GM18508 (cell line): Measurements from ENCODE around the gene ATG101.

ENCODE experiments used
- ATAC-seq: cut with Tn5 transposase; IDR thresholded peaks from one replicate; pipeline ENCODE4 v1.9.1; 2021; ENCODE audit warnings: moderate number of reproducible peaks; ENCODE audit not compliant: insufficient read depth, unreplicated experiment

Gene ATG101

DNA sequence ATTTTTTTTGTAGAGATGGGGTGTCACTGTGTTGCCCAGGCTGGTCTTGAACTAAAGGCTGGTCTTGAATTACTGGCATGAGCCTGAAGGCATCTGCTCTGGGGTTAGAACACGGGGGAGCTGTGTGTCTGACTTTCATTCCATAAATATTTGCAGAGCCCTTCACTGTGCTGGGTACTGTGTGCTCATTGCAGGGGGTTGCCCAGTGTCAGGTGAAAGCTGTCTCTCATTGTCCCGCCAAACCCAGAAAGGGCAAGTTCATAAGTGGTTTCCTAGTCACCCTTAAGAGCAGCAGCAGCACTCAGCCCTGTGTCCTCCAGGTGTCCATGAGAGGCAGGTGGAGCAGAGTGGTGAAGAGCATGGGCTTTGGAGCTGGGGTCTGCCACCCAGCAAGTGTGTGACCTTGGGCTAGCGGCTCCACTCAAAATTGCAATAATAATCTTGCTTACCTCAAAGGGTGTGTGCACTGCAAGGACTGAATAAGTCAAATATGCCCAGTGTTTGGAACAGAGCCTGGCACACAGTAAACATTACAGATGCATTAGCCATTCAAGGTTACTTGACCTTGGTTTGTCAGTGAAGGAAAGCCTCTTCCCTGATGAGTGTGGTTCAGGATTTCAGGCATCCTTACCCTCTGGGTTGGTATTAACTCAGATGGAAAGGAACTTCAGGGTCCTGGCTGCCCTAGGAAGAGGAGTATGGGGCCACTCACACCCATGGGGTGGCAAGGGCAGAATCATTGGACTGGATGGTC lies 5.4 kb downstream of the ATG101 start:
- no peak for ATAC-seq

DNA sequence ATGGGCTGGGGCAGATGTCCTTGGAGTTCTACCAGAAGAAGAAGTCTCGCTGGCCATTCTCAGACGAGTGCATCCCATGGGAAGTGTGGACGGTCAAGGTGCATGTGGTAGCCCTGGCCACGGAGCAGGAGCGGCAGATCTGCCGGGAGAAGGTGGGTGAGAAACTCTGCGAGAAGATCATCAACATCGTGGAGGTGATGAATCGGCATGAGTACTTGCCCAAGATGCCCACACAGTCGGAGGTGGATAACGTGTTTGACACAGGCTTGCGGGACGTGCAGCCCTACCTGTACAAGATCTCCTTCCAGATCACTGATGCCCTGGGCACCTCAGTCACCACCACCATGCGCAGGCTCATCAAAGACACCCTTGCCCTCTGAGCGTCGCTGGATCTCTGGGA lies 7.0 kb downstream of the ATG101 start:
- no peak for ATAC-seq

DNA sequence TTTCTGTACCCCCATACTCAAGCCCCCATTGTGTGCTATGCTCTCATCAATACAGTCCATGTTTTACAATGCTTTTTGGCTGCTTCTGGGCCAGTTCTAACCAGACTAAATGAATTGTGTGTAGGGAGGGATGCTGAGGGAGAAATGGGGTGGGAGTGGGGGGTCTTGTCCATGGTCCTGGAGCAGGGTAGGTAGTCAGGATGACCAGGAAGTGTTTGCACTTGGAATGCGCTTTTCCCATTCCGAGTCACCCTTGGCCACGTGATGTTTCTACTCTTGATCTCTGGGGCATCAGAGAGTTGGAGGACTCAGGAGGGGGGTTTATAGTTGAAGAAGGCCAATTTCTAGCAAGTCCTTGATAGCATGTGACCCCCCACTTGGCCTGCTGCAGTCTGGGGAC lies 8.5 kb downstream of the ATG101 start:
- no peak for ATAC-seq

DNA sequence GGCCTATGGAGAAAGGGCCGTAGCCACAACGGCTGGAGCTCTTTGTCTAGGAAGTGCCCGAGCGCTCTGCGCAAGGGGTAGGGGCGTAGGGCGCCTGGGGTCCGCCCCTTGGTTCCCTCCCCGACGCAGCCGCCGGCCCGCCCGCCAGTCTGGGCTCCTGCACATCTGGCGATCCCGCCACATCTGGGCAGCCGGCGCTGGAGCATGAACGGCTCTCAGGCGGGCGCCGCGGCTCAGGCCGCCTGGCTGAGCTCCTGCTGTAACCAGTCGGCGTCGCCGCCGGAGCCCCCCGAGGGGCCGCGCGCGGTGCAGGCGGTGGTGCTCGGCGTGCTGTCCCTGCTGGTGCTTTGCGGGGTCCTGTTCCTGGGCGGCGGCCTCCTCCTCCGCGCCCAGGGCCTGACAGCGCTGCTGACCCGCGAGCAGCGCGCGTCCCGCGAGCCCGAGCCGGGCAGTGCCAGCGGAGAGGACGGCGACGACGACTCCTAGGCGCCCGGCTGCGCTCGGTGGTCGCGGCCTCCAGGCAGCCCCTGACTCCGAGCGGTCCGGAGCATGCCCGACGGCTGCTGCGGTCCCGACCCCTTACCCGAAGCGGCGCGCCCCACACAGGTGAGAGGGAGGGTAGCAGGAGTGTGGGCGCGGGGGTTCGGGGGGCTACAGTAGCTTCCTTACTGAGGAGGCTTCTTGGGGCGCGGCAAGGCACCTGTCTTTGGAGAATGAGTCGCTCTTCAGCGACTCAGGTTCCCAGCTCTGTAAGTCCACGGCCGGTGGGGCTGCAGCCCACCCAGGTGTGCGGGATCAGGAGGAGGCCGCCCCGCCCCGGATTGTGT lies 10.0 kb downstream of the ATG101 start, which contains the start of gene SMIM41:
SMIM41 (plus strand) TSS at position 129 of the 827 bp plus-strand sequence; CDS start at position 205, 76 bp downstream.
- no peak for ATAC-seq

DNA sequence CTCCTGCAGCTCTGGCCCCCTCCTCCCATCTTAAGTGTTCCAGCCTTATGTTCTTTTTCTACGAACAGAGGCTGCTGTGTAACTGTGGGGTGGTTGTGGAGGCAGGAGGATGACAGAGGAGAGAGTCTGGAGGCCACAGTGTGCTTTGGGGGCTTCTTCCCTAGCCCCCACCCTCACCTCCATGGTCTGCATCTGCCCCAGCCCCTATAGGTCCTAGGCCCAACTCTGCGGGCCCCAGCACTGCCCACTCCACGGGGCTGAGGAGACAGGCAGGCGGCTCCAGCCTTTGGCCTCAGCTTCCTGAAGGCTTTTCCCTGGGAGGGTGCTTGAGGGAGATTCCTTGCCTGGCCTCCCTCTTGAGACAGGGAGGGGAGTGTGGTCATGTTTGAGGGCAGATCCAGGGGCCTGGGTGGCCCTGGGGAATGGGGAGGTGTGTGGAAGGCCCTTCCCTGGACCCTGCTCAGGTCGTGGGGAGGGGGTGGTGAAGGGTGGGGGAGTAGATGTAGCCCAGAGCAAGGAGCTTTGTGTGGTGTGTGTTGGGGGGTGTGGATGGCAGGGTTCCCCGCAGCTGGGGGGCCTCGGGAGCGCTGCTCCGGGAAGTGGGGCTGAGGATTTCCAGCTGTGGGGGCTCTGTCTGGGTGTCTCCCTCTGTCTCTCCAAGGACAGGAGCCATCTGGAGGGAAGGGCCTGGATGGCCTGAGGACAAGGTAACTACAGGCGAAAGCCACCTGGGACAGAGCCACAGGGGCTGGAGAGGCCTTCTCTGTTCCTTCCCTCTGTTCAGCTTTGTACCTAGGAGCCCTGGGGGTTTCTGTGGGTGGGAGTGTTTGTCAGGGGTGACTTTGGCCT lies 10.8 kb downstream of the ATG101 start:
- no peak for ATAC-seq

DNA sequence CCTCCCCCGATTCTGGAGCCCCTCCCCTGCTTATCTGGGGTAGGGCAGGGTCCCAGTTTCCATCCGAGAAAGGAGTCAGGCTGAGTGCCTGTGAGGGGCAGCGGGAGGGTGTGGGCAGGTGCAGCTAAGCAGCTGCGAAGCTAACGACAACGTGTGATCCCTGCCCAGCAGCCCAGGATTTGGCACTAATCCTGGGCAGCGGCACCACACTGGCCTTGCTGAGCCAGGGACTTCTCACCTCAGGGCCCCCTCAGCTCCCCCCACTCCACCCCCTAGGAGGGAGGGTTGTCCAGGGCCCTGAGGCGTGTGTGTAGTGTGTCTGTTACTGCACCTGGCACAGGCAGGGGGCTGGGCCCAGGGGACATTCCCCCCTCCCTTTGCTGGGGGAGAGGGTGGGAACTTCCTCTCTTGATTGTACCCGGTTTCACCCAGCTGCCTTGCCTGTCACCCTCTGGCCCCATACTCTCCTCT lies 11.5 kb downstream of the ATG101 start:
- peak; percentile 57 for ATAC-seq

DNA sequence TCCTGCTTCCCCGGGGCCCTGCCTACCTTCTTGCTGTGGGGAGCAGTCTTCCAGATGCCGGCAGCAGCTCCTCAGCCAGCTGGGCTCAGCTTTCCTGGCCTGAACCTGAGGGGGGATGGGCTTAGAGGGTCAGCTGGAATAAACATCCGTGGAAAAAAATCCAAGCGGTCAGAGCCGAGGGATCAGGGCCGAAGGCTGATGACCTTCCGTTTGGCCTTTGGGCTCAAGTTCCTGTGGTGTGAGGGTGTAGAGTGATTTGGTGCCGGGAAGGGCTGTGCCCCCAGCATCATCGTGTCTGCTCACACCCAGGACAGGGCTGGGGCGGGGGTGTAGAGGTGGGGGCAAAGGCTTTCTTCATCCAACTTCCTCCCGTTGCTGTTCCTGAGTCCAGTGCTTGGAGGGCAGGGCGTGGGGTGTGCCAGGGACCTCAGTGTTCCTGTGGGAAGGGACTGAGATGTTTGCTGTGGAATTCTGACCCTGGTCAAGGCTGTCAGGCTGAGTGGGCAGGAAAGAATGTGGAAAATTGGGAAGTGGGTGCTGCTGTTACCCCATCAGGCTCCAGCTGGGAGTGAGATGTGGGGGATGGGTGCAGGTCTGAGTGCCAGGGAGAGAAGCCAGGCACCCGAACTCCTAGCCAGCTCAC lies 12.4 kb downstream of the ATG101 start:
- no peak for ATAC-seq

DNA sequence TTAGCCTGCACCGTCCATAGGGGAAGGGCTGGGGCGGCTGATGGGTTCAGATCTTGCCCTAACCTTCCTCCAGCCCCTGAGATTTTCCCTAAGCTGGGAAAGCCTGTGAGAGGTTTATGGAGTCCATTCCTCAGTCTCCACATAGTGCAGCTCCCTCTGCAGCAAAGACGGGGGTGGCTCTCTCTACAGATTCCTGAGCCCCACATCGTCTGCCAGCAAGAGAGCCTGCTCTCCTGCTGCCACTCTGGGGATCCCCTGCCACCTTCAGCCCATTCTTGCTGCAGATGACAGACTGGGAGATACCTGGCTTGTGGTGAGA lies 12.8 kb downstream of the ATG101 start:
- no peak for ATAC-seq

DNA sequence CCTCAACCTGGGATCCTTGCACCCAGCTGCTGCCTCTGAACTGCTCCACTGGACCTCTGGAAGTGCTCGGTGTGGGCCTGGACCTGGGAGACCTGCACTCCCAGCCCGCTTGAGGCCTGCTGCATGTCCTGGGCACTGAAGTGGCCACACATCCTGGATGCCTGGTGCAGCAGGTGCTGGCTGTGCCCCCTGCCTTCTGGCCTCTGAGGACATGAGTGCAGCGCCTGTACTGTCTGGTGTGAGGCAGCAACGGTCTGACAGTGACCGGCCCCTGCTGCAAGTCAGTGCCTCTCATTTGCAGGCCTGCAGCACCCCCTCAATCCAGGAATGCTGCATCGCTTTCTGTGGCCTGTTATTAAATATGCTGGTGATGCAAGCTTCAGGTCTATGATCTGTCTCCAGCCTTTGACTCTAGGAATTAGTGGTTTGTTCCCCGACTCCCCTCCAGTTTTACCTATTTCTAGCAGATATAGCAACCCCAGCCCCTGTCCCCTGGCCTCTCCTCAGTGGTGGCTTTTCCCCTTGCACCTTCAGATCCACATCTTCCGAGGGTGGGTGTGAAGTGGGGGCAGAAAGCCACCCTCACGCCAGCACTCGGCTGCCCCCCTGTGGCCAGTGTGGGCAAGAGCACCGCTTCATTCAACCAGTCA lies 13.3 kb downstream of the ATG101 start:
- ATAC-seq: no peak

DNA sequence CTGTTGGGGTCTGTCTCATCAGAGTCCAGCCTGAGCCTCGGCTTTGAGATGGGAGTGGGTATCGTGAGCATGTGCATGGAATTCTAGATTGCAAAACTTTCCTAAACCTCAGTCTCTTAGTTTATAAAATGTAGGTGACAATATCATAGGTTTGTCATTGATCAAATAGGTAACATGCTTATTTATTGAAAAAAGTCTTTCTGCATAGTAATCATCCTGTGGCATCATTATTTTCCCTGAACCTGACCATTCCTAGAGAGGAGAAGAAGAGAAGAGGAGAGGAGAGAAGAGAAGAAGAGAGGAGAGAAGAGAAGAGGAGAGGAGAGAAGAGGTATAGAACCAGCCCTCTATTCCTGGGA lies 13.8 kb downstream of the ATG101 start:
- ATAC-seq: no peak

DNA sequence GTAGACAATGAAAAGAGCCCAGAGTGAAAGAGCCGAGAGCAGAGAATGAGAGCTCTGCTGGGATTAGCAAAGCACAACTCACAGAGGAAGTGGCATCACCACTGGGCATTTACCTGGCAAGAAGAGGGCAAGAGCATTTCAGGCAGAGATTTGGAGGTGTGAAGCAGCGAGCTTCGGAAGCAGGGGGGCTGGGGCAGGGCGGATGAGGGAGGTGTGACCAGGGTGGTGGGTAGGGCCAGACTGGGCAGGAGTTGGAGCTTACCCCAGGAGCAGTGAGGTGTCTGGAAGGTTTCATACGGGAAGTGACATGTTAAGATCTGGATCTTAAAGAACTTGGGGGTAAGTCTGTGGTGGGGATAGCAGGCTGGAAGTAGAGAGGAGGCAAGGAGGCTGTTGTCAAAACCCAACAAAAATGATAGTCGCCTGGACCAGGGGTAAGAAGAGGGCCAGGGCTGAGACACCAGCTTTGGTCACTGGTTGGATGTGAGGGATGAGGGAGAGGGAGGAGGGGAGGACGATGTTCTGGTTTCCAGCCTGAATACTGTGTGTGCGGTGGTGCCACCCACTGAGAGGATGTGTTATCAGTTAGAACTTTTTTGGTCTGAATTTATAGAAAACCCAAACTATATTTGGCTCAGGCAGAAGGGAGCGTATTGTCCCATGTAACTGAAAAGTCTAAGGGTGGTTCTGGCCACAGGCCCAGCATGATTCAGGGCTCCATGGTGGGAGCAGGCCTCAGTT lies 14.9 kb downstream of the ATG101 start:
- ATAC-seq: no peak

DNA sequence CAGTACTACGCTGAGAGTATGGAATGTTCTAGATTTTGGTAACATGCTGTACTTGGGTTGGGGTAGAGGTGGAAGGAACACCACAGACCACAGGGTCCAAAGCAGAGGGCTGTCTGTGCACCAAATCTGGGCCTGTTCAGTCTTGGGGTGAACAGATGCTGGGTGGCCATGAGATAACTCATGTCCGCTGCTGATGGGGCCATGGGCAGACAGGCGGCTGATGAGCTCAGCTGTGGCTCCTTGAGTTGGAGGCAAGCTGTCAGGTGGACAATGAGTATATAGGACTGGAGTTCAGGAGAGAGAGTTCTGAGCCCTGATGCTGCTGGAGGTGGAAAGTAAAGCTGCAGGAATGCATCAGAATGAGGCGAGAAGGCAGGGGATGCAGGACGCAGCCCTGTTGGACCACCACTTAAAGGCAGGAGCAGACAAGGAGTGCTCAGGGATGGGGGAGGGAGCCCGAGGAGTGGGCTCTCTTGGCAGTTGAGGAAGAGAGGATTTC lies 16.0 kb downstream of the ATG101 start:
- ATAC-seq: no peak

DNA sequence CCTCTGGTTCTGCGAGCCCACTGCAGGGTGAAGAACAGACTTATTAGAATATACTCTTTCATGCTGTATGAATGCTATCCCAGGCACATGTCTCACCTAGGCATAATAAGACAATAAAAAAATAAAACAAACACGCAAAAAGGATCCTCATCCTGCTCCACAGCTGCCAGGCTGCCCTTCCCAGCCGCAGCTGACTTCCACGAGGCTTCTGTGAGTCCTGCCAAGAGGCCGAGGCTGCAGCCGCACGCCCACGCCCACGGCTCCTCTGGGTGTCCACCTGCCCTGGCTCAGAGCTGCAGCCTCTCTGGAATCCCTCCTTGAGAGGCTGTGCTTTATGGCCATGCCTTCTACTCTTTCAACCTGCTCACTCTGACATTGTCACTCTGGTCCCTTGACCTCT lies 16.6 kb downstream of the ATG101 start:
- no peak for ATAC-seq

DNA sequence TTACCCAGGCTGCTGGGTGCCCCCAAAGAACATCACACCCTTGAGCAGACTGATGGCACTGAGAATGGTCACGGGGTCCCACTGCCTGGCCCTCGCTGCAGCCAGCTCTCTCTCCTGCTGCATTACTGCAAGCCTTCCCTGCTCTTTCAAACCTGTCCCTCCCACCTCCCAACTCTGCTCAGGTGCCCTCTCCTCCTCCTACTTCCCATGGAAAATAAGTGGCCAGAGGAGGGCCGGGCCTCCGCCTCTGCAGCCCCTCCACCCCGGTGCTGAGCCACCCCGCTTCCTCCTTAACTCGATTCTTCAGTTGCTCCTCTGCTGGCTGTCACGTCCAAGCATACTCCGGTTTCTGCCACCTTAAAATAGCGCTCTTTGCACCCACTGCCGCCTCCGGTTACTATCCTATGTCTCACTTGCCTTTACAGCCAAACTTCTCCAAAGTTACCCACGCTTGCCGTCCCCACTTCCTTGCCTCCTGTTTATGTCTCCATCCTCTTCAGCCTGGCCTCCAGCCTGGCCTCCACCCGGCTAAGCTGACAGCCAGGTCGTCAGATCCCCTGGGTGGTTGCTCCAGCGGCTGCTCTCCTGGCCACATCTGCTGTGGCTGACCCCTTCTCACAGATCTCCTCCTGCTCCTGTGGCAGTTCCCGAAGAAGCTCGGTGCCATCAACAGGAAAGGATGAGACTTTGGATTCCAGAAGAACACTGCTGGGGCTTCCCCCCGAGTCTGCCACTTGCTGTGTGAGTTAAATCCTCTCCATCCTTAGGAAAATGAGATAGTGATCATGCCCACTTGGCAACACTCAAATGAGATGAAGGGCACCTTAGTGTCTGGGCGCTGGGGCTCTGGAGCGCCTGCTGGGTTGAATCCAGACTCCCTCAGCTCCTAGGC lies 17.4 kb downstream of the ATG101 start:
- ATAC-seq: no peak

DNA sequence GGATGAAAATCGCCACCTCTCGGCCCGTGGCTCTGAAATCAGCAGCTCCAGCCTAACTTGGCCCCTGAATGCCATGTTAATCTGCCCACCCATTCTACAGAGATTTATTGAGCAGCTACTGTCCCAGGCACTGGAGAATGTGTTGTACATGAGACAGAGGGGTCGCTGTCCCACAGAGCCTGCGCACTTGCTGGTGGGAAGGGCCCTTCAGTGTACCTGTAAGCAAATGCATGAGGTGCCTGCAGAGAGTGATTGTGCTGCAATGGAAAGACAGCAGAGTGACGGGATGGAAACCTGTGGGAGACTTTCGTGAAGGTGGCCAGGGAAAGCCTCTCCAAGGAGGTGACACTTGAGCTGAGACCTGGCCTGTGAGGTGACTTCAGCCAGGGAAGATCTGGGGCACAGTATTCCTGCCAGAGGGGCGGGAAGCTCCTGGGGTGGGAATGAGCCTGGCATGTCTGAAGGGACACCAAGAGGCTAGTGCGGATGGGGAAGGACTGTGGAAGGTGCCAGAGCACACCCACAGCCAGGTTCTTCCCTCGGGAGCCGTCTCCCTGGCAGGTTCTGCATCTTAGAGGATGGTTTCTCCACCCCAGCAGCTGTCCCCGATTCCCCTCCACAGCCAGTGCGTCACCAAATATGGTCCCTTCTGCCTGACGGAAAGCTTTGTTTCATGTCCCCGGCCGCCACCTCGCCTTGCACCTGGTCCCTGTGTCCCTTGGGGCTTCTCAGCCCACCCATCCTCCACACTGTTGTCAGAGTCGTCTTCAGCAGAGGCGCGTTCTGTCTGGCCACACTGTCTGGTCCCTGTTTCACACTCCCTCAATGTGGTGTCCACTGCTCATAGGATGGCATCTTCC lies 18.4 kb downstream of the ATG101 start:
- ATAC-seq: no peak

DNA sequence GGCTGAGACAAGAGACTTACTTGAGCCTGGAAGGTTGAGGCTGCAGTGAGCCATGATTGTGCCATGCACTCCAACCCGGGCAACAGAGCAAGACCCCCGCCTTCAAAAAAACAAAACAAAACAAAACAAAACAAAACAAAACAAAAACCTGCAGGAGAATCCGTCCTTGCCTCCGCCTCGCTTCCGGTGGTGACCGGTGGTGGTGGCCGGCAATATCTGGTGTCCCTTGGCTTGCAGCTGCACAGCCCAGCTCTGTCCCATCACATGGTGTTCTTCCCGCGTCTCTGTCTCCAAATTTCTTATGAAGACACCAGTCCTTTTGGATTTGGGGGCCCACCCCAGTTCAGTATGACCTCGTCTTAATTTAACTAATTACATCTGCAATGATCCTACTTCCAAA lies 19.7 kb downstream of the ATG101 start:
- ATAC-seq: no peak

DNA sequence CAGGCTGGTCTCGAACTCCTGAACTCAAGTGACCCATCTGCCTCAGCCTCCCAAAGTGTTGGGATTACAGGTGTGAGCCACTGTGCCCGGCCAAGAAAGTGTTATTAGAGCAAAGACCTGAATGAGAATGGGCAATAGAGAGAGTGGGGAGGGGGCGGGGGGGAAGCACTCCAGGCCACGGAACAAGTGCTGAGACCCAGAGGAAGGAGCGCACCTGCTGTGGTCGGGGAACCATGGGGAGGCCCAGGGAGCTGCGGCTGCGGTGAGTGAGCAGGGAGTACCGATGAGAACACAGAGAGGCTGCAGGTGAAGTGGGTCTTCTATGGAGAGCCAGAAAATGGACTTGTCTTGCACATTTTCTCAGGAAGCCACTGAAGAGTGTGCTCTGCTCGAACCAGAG lies 20.5 kb downstream of the ATG101 start:
- no peak for ATAC-seq
